H1 (cell line): ENCODE measurements around the gene FGGY. TPM values are rescaled to one million over a fixed set of nuclear protein-coding genes. Genes with fewer than 3 reads are reported as not detected.

Experiments
- CTCF ChIA-PET: fragments of 300-600 bp; sonication (Branson Sonifier 250); formaldehyde crosslinking; loops from one replicate; lab custom pipeline; 2021; ENCODE audit not compliant: partially characterized antibody; lab: Charles Lee
- POLR2A ChIA-PET: fragments of 300-600 bp; sonication (Branson Sonifier 250); formaldehyde crosslinking; loops from one replicate; lab custom pipeline; 2021; ENCODE audit warnings: inconsistent platforms; ENCODE audit not compliant: partially characterized antibody; lab: Charles Lee
- DNase-seq, 2 experiments: peaks; one replicate each; pipeline versions ENCODE4 v3.0.0 to v3.0.0-alpha.2; 2010 to 2022; ENCODE audit warnings: low spot score in 2 of 2, low read depth in 1 of 2, mixed read lengths in 1 of 2
- FAIRE-seq: peaks from 2 replicates; lab custom pipeline; 2011; peaks lifted over from hg19 to GRCh38; lab: Jason Lieb, UNC
- H2AFZ ChIP-seq: 2 replicates; pipeline ENCODE4 v1.8.1; 2012; ENCODE audit warnings: low read length, inconsistent platforms
- H2AK5ac ChIP-seq: 2 replicates; pipeline ENCODE4 v1.6.1; 2013; ENCODE audit warnings: low read depth, low read length
- H2BK120ac ChIP-seq: replicated peaks from 2 replicates; pipeline ENCODE3; 2013; ENCODE audit warnings: low read depth, low read length, inconsistent platforms
- H2BK12ac ChIP-seq: 2 replicates; pipeline ENCODE4 v1.6.1; 2013; ENCODE audit warnings: low read depth, low read length
- H2BK15ac ChIP-seq: 2 replicates; pipeline ENCODE4 v1.6.1; 2013; ENCODE audit warnings: low read length
- H2BK20ac ChIP-seq: 2 replicates; pipeline ENCODE4 v1.6.1; 2013; ENCODE audit warnings: low read length
- H2BK5ac ChIP-seq: 2 replicates; pipeline ENCODE4 v1.6.1; 2013; ENCODE audit warnings: low read depth, low read length
- H3K14ac ChIP-seq: 2 replicates; pipeline ENCODE4 v1.6.1; 2013; ENCODE audit warnings: inconsistent platforms; ENCODE audit not compliant: insufficient read length
- H3K18ac ChIP-seq: 2 replicates; pipeline ENCODE4 v1.6.1; 2013; ENCODE audit warnings: low read length; ENCODE audit errors: extremely low read depth
- H3K23ac ChIP-seq: 2 replicates; pipeline ENCODE4 v1.6.1; 2013; ENCODE audit warnings: inconsistent platforms; ENCODE audit not compliant: insufficient read length
- H3K23me2 ChIP-seq: 2 replicates; pipeline ENCODE4 v1.6.1; 2013; ENCODE audit warnings: low read depth, low read length
- H3K27ac ChIP-seq: 2 replicates; pipeline ENCODE4 v1.6.1; 2011; ENCODE audit warnings: low read depth, low read length, inconsistent platforms
- H3K27me3 ChIP-seq, 4 experiments: replicated peaks in 1 of 4; 1 replicate in 1 of 4; 2 replicates in 3 of 4; pipeline versions ENCODE4 v1.6.1 to v1.8.1; 2011 to 2013; ENCODE audit warnings: low read length in 3 of 4, mild to moderate bottlenecking in 3 of 4, inconsistent platforms in 2 of 4, mixed read lengths in 2 of 4, moderate library complexity in 1 of 4; ENCODE audit not compliant: control insufficient read depth in 3 of 4, insufficient read depth in 3 of 4; ENCODE audit errors: extremely low read depth in 1 of 4
- H3K36me3 ChIP-seq, 4 experiments: 2 replicates each; pipeline versions ENCODE4 v1.6.1 to v1.8.1; 2011 to 2013; ENCODE audit warnings: mild to moderate bottlenecking in 4 of 4, low read length in 3 of 4, moderate library complexity in 2 of 4, control low read depth in 1 of 4, inconsistent platforms in 1 of 4; ENCODE audit not compliant: insufficient read depth in 4 of 4, control insufficient read depth in 2 of 4
- H3K4ac ChIP-seq: replicated peaks from 2 replicates; pipeline ENCODE3; 2013; ENCODE audit warnings: low read length, low read depth, mixed read lengths, inconsistent platforms; ENCODE audit not compliant: insufficient read length
- H3K4me1 ChIP-seq, 4 experiments: replicated peaks in 1 of 4; 1 replicate in 1 of 4; 2 replicates in 3 of 4; pipeline versions ENCODE4 v1.6.1 to v1.8.1; 2011 to 2013; ENCODE audit warnings: low read length in 3 of 4, inconsistent platforms in 2 of 4, mixed read lengths in 1 of 4; ENCODE audit not compliant: insufficient read depth in 4 of 4, control insufficient read depth in 3 of 4
- H3K4me2 ChIP-seq, 2 experiments: 2 replicates each; pipeline versions ENCODE4 v1.6.1 to v1.8.1; 2011 to 2013; ENCODE audit warnings: low read depth in 2 of 2, low read length in 2 of 2, control low read depth in 1 of 2, inconsistent platforms in 1 of 2, mild to moderate bottlenecking in 1 of 2; ENCODE audit not compliant: insufficient read depth in 1 of 2
- H3K4me3 ChIP-seq, 4 experiments: fragments of 200-600, 300-600 bp in 1 of 4; sonication (generic), shearing (Covaris generic), sonication (Bioruptor Twin) in 1 of 4; 2 replicates each; pipeline versions ENCODE4 v1.5.1 to v1.8.1; 2011 to 2016; ENCODE audit warnings: low read length in 4 of 4, low read depth in 3 of 4, control low read depth in 2 of 4, inconsistent platforms in 2 of 4, mild to moderate bottlenecking in 2 of 4, mixed read lengths in 1 of 4, moderate library complexity in 1 of 4; ENCODE audit not compliant: insufficient read depth in 2 of 4; ENCODE audit errors: extremely low read depth in 1 of 4
- H3K56ac ChIP-seq: replicated peaks from 2 replicates; pipeline ENCODE3; 2013; ENCODE audit warnings: low read depth, mild to moderate bottlenecking, mixed read lengths, low read length, inconsistent platforms; ENCODE audit not compliant: insufficient read length
- H3K79me1 ChIP-seq: 2 replicates; pipeline ENCODE4 v1.6.1; 2013; ENCODE audit warnings: low read depth, low read length, control low read depth
- H3K79me2 ChIP-seq, 2 experiments: 2 replicates each; pipeline versions ENCODE4 v1.6.1 to v1.8.1; 2012 to 2013; ENCODE audit warnings: low read length in 2 of 2, mild to moderate bottlenecking in 2 of 2, inconsistent platforms in 1 of 2; ENCODE audit not compliant: insufficient read depth in 2 of 2, control insufficient read depth in 1 of 2
- H3K9ac ChIP-seq, 4 experiments: replicated peaks in 1 of 4; 1 replicate in 1 of 4; 2 replicates in 3 of 4; pipeline versions ENCODE4 v1.6.1 to v1.8.1; 2011 to 2013; ENCODE audit warnings: low read depth in 3 of 4, low read length in 3 of 4, control low read depth in 2 of 4, mild to moderate bottlenecking in 2 of 4, moderate library complexity in 2 of 4, inconsistent platforms in 1 of 4; ENCODE audit errors: extremely low read depth in 1 of 4
- H3K9me3 ChIP-seq, 2 experiments: 2 replicates each; pipeline versions ENCODE4 v1.6.1 to v1.8.1; 2012 to 2013; ENCODE audit warnings: mild to moderate bottlenecking in 2 of 2, moderate library complexity in 2 of 2, control low read depth in 1 of 2, inconsistent platforms in 1 of 2, low read depth in 1 of 2, low read length in 1 of 2, mixed read lengths in 1 of 2; ENCODE audit not compliant: insufficient read depth in 2 of 2
- H4K20me1 ChIP-seq, 2 experiments: replicated peaks in 1 of 2; 2 replicates each; pipeline versions ENCODE3 to v1.8.1; 2011 to 2013; ENCODE audit warnings: inconsistent platforms in 2 of 2, low read length in 2 of 2, mild to moderate bottlenecking in 1 of 2; ENCODE audit not compliant: insufficient read depth in 2 of 2, control insufficient read depth in 1 of 2
- H4K5ac ChIP-seq: 2 replicates; pipeline ENCODE4 v1.6.1; 2013; ENCODE audit warnings: low read length, low read depth, mixed read lengths, inconsistent platforms; ENCODE audit not compliant: insufficient read length
- H4K8ac ChIP-seq: 2 replicates; pipeline ENCODE4 v1.8.0; 2013; ENCODE audit warnings: mild to moderate bottlenecking, moderate library complexity, low read length, inconsistent platforms; ENCODE audit not compliant: insufficient read depth; ENCODE audit errors: extremely low read depth
- H4K91ac ChIP-seq: replicated peaks from 2 replicates; pipeline ENCODE3; 2013; ENCODE audit warnings: low read length, mixed read lengths, inconsistent platforms; ENCODE audit not compliant: insufficient read length
- ASH2L ChIP-seq: fragments of 200-600, 300-600 bp; sonication (generic); IDR thresholded peaks from one replicate; pipeline ENCODE4 v1.7.1; 2017; ENCODE audit warnings: low read length
- HDAC2 ChIP-seq, 2 experiments: fragments of 300-600 bp in 1 of 2; sonication (generic) in 1 of 2; IDR thresholded peaks; 2 replicates each; pipeline ENCODE4 v1.6.1; 2011 to 2012; ENCODE audit warnings: low read depth in 2 of 2, low read length in 2 of 2, mild to moderate bottlenecking in 2 of 2, moderate library complexity in 2 of 2, borderline replicate concordance in 1 of 2, inconsistent platforms in 1 of 2
- POLR2AphosphoS5 ChIP-seq: IDR thresholded peaks from 2 replicates; pipeline ENCODE4 v1.6.1; 2011; ENCODE audit warnings: low read depth, low read length
- RFX5 ChIP-seq: IDR thresholded peaks from 2 replicates; pipeline ENCODE4 v1.6.1; 2011; ENCODE audit warnings: low read depth, low read length, improper control_type of control experiment, borderline replicate concordance
- SIN3A ChIP-seq, 2 experiments: IDR thresholded peaks in 1 of 2; conservative IDR thresholded peaks in 1 of 2; 2 replicates each; pipeline ENCODE4 v1.6.1; 2011 to 2012; ENCODE audit warnings: low read length in 2 of 2, improper control_type of control experiment in 1 of 2, low read depth in 1 of 2, mild to moderate bottlenecking in 1 of 2
- SIX5 ChIP-seq: IDR thresholded peaks from 2 replicates; pipeline ENCODE4 v1.6.1; 2011; ENCODE audit warnings: mild to moderate bottlenecking, low read depth, low read length
- SP2 ChIP-seq: IDR thresholded peaks from 2 replicates; pipeline ENCODE4 v1.6.1; 2012; ENCODE audit warnings: mild to moderate bottlenecking, low read length, inconsistent platforms
- YY1 ChIP-seq: IDR thresholded peaks from 2 replicates; pipeline ENCODE4 v1.6.1; 2011; ENCODE audit warnings: low read depth, mild to moderate bottlenecking, low read length
- WGBS, 2 experiments: shearing (Covaris generic) in 1 of 2; methylation state at CpG; one replicate each; pipeline versions ENCODE4 v1.1.6 to v1.1.7; 2013 to 2015; ENCODE audit warnings: low lambda C conversion rate in 2 of 2, mixed read lengths in 2 of 2, inconsistent platforms in 1 of 2, low coverage in 1 of 2, missing lambda C conversion rate in 1 of 2; ENCODE audit not compliant: insufficient replicate concordance in 2 of 2, insufficient coverage in 1 of 2, insufficient read length in 1 of 2; ENCODE audit errors: extremely low coverage in 1 of 2, missing lambda C conversion rate in 1 of 2; 5-methylcytosine and 5-hydroxymethylcytosine counted together
- polyA plus RNA-seq, 7 experiments: library from polyadenylated mRNA; depleted of rRNA in 3 of 7; stranded (reverse) in 5 of 7; unstranded in 2 of 7; fragments of >200 nt in 5 of 7; fragments of 200-250 nt in 2 of 7; gene quantifications; 1 replicate in 5 of 7; 2 replicates in 1 of 7; 4 replicates in 1 of 7; pipeline versions ENCODE4 v1.2.1 to v1.2.3, GENCODE V29; 2011 to 2013; ENCODE audit warnings: missing spikeins in 2 of 7, mixed read lengths in 2 of 7
- total RNA-seq: library from RNA; stranded (reverse); fragmentation: NEBNext Ultra II Directional; extraction: Animal tissue kit (Norgen Biotek cat#: 25700); gene quantifications from 2 replicates; pipeline ENCODE4 v1.2.1, GENCODE V29; 2021

Gene FGGY
- total and polyA plus RNA-seq, 2 of the 8 experiments (the other 6 are each of a cell fraction or from before 2014, with no cell fraction given), result 10.3 to 12.5 TPM

DNA sequence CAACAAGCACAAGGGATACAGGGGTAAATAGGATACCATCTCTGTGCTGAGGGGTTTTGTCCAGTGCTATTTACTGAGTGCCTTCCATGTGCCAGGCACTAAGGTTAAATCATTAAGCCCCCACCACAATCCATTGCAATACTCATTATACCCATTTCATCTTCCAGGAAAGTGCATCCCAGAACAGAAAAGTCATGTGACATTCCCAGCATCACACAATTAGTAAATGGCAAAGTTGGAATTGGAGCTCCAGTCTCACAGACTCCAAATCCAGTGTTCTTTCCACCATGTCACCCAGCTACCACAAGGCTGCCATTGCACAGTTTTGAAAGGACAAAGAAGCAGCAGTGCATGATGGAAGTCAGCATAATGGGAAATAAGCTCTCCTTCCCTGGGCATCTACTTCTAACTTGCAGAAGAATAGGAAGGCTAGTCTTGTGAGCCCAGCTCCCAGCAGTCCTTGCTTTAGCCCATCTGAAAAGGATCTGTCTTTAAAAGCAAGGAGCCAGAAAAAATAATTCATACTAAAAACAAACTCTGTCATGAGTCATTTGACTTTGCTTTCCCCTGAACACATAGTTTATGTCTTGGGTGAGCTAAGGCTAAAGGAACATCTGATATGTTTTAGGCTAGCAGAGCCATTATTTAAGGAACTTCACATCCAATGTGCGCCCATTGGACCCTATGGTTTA lies 406.5 kb downstream of the FGGY start:
- WGBS, 2 experiments, result 96% methylated on average over 1 of the region's 1 CpG; no CpG with 5 or more reads in 1 of the 2 experiments
- Histone ChIP-seq H3K4me2 (no peak overlapping the region), H3K79me2 (no peaks in the 10 kb centered on the region), H3K23me2 (no peaks in the 10 kb centered on the region), H3K14ac (no peak overlapping the region), H3K23ac (no peak overlapping the region), H3K4me3 (no peak overlapping the region), H4K91ac (no peak overlapping the region), H3K4me1 (peaks cover 0 to 2% (median 1%) of the 10 kb centered on the region in 4 experiments; a peak in 2 of 7 replicates), H3K9ac (no peak overlapping the region), H4K5ac (no peak overlapping the region), H4K20me1 (no peaks in the 10 kb centered on the region), H2BK12ac (no peak overlapping the region), H2BK5ac (no peak overlapping the region), H2AK5ac (no peak overlapping the region), H3K79me1 (no peaks in the 10 kb centered on the region), H3K56ac (no peak overlapping the region), H3K27ac (no peak overlapping the region), H3K18ac (no peak overlapping the region), H3K4ac (no peak overlapping the region), H4K8ac (no peak overlapping the region), H2BK120ac (no peak overlapping the region), H3K36me3 (no peaks in the 10 kb centered on the region), H2AFZ (no peak overlapping the region), H2BK20ac (no peak overlapping the region), H2BK15ac (no peak overlapping the region), H3K27me3 (no peaks in the 10 kb centered on the region), H3K9me3 (no peaks in the 10 kb centered on the region)
- no peak for TF ChIP-seq HDAC2 (IDR thresholded peaks at IDR 0.05; ENCODE audit: borderline replicate concordance in 1 of 2, low read depth in 2 of 2, low read length in 2 of 2)
- TF ChIP-seq ASH2L, result no peak
- no peak for TF ChIP-seq RFX5
- TF ChIP-seq SIX5, result no peak
- no peak for TF ChIP-seq SP2
- TF ChIP-seq YY1, result no peak
- TF ChIP-seq POLR2AphosphoS5, result no peak
- TF ChIP-seq SIN3A (conservative IDR thresholded peaks at IDR 0.05 in 1 of 2, IDR thresholded peaks at IDR 0.05 in 1 of 2; ENCODE audit: low read depth in 1 of 2, low read length in 2 of 2), result no peak
- FAIRE-seq (no peak), DNase-seq (no peak)
- ChIA-PET CTCF (interaction anchor here (0.6 kb wide), 1 partner anchor 309 kb away, joined by 3 read pairs; no protein-coding TSS in a partner anchor), POLR2A (no interaction called here)
